GM21619 (cell line): ENCODE results near the gene FAM120A.

Source experiments
- ATAC-seq: cut with Tn5 transposase; IDR thresholded peaks from one replicate; pipeline ENCODE4 v1.9.1; 2021; ENCODE audit not compliant: unreplicated experiment

Gene FAM120A

DNA sequence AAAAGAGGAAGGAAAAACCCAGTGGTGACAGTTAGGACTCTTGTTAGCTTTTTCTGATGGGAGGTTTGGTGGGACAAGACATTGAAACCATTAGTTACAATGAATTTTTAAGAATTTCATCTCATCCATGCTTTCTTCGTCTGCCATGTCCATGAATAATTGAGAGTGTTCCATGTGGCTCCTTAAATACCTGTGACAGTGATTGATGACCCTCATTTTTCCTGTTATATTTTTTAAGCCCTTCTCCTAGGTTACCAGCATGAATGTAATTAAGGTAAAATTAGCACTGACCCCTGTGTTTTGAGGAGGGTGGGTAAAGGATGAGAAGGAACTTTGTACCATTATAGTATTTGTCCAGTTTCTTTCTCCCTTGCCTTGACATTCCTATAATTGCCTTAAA lies 101.4 kb downstream of the FAM120A start:
- ATAC-seq, result no peak

DNA sequence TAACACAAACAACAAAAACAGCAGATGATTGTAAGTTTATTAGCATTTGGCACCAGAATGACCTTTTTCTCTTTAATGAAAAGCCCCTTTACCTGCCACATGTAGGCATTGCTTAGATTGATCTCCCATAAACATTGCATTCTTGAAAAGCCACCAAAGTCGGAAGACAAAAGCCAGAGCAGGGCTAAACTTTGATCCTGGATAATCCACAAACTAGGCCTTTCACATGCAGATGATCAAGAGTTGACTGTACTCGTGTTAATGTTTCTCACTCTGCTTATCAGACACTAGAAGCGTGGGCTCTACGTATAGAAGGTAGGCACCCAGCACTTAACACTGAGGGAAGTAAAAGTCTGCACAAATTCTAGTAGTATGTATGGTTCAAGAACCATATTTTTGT lies 103.9 kb downstream of the FAM120A start:
- ATAC-seq, result no peak

DNA sequence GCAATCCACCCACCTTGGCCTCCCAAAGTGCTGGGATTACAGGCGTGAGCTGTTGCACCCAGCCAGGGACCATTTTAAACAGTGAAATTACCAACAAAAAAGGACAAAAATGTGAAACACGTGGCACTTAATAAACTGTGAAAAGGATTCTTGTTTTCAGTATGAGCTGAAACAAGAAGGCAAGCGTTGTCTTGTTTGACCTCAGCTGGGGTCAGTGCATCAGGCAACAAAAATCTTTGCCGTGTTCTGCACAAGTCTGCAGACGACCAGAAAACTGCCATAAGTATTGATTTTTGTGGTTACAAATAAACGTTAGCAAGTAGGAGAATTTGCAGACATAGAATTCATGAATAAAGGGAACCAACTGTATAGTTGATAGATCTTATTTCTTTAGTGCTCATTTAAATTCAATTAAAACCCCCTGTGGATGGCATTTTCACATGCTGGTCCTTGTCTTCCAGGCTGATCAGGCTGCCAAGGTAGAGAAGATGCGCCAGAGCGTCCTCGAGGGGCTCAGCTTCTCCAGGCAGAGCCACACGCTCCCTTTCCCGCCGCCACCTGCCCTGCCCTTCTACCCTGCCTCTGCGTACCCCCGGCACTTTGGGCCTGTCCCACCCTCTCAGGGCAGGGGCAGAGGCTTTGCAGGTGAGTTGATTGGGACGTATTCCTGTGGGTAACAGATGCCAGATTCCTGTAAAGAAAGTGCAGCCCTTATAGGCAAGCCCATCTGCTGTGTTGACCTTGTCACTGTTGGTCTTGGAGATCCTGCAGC lies 106.1 kb downstream of the FAM120A start:
- ATAC-seq, result no peak

DNA sequence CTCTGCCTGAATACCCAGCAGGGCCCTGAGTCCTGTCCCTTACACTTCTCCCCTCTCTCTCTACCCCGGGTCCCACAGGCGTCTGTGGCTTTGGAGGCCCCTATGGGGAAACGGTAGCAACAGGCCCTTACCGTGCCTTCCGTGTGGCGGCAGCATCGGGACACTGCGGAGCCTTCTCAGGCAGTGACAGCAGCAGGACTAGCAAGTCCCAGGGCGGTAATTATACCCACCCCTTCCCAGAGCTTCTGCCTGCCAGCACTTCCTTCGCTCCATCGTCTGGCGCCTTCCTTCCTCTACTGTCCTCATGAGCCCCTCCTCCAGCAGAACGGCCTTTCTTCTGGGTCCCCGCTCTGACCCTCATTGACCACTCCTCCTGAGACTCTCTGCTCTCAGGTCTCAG lies 107.0 kb downstream of the FAM120A start:
- no peak for ATAC-seq

DNA sequence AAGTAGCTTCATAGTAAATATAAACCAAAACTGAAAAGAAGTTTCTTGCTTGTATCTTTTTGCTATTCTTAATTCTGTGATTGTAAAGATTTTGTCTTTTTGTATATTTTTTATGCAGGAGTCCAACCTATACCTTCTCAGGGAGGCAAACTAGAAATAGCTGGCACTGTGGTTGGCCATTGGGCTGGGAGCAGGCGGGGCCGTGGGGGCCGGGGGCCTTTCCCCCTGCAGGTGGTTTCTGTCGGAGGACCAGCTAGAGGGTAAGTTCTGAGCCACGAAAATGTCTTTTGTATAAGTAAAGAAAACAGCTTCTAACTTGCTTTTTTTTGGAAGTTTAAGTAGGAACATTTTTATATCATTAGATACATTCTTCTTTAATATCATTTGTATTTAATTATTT lies 109.5 kb downstream of the FAM120A start:
- ATAC-seq, result no peak

DNA sequence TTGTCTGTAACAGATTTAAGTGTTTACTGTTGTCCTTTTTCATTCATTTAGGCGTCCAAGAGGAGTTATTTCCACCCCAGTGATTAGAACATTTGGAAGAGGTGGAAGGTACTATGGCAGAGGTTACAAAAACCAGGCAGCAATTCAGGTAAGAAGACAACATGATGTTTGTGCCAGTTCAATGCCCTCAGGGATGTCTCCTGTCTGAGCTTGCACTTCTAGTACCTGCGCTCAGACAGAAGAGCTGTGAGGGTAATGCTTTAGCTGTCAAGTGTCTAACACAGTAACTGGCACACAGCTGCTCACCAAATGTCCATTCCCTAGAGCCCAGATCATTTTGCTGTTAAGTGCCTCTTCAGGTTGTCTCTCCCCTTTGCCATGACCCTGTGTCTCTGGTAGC lies 110.7 kb downstream of the FAM120A start:
- ATAC-seq, result no peak

DNA sequence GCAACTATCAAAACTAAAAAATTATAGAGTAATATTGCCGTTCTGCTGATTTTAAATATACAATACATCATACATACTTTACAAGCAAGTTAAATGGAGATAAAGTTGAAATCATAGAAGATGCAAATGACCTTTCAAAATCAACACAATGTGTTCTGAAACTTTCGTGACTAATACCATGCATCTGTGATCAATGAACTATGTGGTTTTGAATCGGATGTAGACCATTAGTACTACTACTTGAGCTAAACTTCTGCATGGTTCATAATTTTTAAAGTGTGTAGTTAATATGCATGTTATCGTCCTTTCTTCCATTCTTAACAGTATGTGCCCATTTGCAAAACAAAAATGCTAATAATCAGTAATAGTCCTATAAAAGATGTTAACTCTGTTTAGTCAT lies 113.6 kb downstream of the FAM120A start:
- no peak for ATAC-seq

DNA sequence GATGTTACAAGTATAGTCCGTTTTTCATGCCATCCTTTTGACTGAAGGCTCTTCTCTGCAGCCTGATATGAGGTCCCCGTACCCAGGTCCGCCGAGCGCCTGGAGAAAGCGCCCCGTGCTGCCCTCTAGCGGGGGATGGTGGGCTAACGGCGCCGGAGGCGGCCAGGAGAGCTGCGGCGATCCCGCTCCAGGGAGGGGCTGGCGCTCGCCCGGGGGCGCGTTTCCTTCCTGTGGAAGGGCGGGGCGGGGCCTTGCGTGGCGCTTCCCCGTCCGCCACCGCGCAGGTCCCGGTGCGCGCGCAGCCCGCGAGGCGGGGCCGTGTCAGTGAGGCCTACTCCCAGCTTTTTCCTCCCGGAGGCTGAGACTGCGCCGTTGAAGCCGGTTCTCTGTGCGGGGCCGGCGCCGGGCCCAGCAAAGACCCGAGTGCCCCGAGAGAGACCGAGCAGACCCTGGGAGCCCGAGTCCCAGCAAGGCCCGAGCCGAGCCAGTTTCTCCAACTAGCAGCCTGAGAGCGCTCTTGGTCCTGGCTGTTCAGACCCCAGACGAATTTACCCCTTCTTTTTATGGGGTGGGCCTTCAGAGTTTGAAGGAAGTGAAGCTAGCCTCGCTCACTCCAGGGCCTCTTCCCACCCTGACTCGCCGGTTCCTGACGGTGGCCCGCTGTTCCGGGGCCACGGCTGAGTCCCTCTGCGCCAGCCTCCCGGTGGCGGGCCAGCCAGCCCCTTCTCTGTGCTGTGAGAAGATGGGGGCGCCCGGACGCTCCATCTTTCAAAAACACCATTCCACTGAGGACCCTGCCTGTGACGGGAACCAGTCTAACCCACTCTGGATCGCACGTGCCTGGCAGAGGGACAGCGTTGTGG lies 115.2 kb downstream of the FAM120A start:
- peak; percentile 76 for ATAC-seq

DNA sequence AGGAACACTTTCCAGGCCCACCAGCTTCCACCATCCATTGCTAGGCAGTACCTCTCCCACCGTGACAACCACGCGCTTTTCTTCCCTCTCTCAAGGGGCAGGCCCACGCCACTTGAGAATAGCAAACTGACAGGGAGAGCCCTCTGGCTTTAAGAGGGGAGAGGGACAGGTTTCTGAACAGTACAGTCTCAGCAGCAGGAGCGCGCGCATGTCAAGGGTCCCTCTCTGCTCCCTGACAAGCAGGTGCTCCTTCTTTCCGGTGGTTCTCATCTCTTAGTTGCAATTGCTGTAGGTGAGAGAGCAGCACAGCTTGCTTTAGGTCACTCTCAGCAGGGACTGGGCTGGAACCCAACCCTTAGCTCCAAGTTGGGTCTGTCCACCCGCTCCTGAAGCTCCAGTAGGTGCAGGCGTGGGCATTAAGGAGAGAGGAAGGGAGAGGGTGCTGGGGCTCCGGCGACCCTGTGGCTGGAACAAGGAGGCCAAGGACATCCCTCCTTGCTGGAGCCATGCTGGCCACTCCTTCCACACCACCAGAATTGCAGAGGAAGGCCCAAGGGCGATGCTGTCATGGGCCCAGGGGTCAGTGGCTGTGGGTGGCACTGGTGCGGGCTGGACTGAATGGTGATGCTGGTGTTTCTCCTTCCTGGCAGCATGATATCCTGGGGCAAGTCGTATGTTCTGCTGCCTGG lies 115.9 kb downstream of the FAM120A start:
- ATAC-seq, result peak; percentile 0

DNA sequence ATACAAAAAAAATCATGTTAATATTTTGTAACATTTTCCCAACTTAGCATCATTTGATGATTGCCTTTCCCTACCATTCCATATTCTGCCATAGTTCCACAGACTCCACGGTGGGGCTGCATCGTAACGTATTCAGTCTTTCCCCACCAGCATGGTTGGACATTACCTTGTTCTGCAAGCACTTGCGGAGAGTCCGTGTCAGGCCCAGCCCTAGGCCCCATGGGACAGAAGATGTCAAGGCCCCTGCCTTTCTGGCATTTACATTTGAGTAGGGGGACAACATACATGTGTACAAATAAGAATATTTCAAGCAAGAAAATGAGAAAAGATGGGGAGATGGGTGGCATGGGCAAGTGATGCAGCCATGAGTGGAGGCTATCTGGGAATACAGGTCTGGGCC lies 116.7 kb downstream of the FAM120A start:
- ATAC-seq, result no peak

DNA sequence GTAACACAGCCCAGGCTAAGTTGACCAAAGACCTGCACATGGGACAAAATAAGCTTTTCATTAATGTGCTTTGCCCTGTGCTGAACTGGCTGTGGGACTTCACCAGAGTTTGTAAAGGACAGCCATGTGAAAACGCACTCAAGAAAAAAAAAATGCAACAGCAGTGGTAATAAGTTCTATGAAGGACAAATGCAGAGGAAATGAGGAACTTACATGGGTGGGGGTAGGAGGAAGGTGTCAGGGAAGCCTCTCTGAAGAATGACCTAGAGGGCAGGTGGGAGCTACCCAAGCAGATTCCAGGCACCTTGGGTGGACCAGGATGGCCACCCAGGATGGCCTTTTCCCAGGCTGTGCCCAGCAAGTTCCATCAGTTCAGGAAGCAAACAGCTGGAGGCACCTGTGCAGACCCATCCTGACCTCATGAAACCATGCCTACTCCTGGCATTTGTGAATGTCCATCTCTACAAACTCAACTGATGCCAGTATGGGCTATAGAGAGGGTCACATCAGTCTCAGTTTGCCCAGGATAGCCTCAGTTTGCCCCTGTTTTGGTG lies 118.2 kb downstream of the FAM120A start:
- ATAC-seq, result no peak

DNA sequence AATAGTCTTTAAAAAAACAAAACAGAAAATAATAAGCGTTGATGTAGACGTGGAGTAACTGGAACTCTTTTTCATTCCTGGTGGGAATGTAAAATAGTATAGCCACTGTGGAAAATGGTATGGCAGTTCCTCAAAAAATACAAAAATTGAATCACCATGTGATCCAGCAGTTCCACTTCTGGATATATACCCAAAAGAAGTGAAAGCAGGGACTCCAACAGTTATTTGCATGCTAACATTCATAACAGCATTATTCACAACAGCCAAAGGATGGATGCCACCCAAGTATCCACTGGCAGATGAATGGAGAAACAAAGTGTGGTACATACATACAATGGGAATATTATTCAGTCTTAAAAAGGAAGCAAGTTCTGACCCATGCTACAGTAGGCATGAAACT lies 120.7 kb downstream of the FAM120A start:
- no peak for ATAC-seq

DNA sequence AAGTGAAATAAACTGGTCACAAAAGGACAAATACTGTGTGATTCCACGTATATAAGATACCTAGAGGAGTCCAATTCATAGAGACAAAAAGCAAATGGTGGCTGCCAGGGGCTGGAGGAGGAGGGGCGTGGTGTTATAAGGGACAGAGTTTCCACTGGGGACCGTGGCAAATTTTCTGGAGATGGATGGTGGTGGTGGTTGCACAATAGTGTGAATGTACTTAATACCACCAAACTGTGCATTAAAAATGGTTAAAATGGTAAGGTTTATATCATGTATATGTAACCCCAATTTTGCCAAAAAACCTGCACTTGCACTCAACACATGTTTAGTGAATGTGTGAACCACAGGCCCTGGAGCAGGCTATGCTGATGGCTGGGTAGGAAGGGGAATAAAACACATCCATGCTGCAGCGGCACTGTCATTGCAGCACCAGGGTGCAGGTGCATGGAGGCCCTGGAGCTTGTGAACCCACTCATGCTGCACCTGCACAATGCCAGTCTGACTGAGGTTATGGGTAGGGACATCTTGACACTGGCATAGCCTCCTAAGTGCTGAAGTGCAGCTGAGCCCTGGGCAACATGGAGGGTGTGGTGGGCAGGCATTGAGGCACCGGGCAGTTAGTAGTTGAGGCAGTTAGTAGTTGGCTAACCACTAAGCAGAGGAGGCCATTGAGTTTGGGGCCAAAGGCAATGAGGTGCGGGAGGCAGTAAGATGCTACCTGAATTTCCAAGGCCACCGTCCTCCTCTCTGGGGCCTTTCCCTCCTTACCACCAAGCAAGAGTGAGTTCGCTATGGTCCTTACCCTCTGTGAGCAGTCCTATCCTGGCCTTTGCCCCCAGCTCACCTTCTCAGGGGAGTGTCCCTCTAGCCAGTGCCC lies 121.4 kb downstream of the FAM120A start:
- ATAC-seq, result no peak

DNA sequence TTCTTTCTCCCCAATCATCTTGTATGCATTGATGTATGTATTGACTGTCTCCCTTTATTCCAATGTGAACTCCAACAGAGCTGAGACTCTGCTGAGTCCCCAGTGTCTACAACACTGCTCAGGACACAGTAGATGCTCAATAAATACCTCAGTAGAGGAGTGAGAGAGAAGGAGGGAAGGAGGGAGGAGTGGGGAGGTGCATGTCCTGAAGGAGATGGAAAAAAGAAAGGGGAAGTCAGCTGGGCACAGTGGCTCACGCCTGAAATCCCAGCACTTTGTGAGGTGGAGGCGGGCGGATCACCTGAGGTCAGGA lies 122.0 kb downstream of the FAM120A start:
- no peak for ATAC-seq

DNA sequence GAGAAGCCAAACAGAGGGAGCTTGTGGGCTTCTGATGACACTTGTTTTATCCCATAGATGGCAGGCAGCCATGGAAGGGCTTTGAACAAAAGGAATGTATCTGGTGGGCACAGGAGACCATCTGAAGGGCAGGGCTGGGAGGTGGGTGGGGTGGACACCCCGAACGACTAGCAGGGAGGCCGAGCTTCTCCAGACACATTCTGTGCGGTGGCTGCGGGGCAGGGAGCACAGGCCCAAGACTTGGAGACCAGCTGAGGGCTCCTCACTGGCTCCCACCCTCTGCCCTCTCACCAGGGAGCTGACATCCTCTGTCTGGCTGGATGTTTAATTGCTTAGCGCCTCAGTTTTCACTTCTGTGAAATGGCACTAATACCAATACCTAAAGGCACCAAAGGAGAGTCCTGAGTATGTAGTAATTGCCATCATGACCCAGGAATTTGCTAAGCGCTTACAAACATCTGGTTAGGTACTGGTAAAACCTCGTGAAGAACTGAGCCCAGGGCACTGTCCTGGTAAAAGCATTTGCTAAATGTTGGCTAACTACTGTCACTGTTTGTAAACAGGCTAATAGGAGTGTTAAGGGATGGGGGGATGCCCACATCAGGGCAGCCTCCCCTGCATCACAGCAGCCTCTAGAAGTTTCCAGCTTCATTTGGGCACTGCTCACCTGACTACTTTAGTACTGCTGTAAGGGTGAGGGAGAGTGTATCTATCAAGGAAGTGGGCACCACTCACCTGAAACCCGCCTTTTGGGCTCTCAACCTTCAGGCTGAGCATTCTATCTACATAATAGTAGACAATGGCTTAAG lies 122.8 kb downstream of the FAM120A start:
- no peak for ATAC-seq

DNA sequence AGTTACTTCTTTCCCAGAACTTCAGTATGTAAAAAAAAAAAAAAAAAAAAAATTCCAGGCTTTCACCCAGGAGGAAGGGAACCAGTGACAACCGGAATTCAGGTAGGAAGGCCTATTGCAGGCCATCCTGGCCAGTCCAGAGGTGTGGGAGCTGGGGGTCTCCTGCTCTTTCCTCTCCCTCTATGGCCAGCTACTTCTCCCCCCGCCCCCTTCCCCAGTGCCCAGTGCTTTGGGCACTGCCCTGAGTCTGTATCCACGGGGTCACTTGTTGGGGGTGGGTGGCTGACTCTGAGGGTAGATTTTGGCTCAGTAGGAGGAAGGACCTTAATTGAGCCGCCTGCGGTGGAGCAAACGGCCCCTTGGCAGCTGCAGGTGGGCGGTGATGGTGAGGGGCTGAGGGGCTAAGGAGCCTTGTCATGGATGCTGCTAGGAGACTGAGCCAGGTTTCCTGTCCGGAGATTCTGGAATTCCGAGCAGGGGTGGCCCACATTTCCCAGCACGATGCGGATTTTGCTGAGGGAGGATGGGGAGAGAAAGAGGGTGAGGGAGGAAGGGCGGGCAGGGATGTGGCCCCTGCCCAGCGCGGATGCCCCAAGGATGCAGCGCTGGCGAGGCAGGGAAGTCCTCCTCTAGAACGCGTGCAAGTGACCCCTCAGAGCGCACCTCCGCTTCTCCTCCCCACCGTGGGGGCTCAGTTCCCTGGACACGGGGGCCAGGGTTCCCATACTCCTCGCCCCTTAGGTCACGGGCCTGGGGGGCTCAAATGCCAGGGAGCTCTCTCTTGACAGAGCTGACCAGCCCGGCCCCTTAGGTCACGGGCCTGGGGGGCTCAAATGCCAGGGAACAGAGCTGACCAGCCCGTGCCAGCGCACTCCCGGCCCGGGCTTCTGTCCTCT lies 123.7 kb downstream of the FAM120A start:
- ATAC-seq, result no peak

DNA sequence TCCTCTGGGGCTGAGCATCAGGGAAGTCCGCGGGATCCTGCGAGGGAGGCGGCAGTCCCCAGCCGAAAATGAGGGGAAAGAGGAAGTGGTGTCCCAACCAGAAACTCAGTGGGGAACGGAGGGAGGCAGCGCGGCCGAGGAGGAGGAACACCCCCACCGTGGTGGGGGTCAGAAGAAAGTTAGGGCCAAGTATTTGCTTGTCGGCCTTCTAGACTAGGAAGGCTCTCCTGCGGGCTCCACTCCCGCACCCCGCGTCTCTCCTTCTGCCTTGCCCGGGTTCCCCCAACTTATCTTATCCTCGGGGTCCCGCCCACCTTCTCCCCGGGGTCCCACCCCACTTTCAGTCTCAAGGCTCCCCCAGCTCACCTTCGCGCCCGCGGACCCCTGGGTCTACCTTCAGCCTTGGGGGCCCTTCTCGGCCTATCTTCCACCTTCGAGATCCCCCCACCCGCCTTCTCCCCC lies 124.3 kb downstream of the FAM120A start:
- peak; percentile 35 for ATAC-seq

DNA sequence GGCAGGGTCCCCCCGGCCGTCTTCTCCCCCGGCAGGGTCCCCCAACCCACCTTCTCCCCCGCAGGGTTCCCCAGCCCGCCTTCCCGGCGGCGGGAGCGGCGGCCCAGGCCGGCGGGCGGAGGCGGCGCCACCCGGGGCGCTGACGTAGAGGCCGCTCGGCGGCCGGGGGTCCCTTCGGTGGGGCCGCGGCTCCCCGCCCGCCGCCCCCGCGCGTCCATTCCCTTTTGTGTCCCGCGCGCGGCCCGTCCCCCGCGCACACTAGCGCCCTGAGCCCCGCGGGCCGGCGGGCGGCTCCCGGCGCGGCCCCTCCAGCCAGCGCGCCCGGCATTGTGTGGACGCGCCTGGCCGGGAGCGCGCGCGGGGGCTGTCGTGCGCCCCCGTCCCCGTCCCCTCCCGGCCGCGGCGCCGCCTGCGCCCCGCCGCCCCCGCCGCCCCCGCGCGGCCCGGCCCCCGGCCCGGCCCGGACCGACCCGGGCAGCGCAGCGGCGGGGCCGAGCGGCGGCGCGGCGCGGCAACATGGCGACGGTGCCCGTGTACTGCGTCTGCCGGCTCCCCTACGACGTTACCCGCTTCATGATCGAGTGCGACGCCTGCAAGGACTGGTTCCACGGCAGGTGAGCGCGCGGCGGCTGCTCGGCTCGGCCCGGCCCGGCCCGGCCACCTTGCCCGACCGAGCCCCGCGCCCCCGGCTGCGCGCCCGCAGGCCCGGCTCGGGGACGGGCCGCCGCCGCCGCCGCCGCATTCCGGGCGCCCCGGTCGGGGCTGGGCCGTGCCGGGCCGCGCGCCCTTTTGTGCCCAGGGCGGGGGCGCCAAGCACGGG lies 125.0 kb downstream of the FAM120A start, which contains the start of gene PHF2:
Gene PHF2, plus strand, starts transcription at position 327 of the 820 bp plus-strand sequence. Its CDS starts 190 bp downstream, at position 517.
- peak; percentile 37 for ATAC-seq
